Measurements from ENCODE around the gene PPP4C. TPM values are rescaled to one million over a fixed set of nuclear protein-coding genes. Genes with fewer than 3 reads are reported as not detected.

PPP4C gene
- total RNA-seq, 1 experiment from 2014 or later, result 165 TPM

GRCh38 chr16:30033270-30033669, 42.5 kb upstream of the PPP4C start:
- no peak for TF ChIP-seq SRF (IDR thresholded peaks at IDR 0.05; ENCODE audit: low read depth)
- no peak for TF ChIP-seq JUND (IDR thresholded peaks at IDR 0.05)
- no peak for TF ChIP-seq ELF1 (IDR thresholded peaks at IDR 0.05; ENCODE audit: borderline replicate concordance, low read depth)
- no peak for TF ChIP-seq POLR2AphosphoS5 (IDR thresholded peaks at IDR 0.05; ENCODE audit: low read depth, low read length)
- no peak for TF ChIP-seq SP1 (IDR thresholded peaks at IDR 0.05; ENCODE audit: low read depth)
- TF ChIP-seq EGR1 (IDR thresholded peaks at IDR 0.05; ENCODE audit: low read depth), result no peak
- no peak for TF ChIP-seq FOSL1 (IDR thresholded peaks at IDR 0.05; ENCODE audit: low read depth)
- TF ChIP-seq ZBTB33 (IDR thresholded peaks at IDR 0.05; ENCODE audit: extremely low read depth, insufficient replicate concordance, low read length), result no peak
- TF ChIP-seq CBX3 (IDR thresholded peaks at IDR 0.05; ENCODE audit: low read depth), result no peak
- no peak for TF ChIP-seq EZH2 (IDR thresholded peaks at IDR 0.05)
- no peak for TF ChIP-seq SIN3A (IDR thresholded peaks at IDR 0.05; ENCODE audit: low read depth)
- no peak for TF ChIP-seq ZFX (IDR thresholded peaks at IDR 0.05)
- TF ChIP-seq, protein P1, sequence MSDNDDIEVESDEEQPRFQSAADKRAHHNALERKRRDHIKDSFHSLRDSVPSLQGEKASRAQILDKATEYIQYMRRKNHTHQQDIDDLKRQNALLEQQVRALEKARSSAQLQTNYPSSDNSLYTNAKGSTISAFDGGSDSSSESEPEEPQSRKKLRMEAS (IDR thresholded peaks at IDR 0.05), result no peak
- Histone ChIP-seq H3K4me1 (ENCODE audit: control insufficient read depth in 1 of 2, insufficient read depth in 2 of 2, low read length in 2 of 2) (peaks cover 0 to 5% of the 10 kb centered on the region in 2 experiments; a peak in 2 of 4 replicates), H3K4me3 (replicated peaks in 1 of 2; ENCODE audit: low read depth in 1 of 2, low read length in 2 of 2) (no peak overlapping the region), H2AFZ (ENCODE audit: low read depth, low read length, poor library complexity, severe bottlenecking) (no peak overlapping the region), H3K27ac (ENCODE audit: low read depth, low read length) (no peak overlapping the region), H3K9me3 (ENCODE audit: control insufficient read depth in 1 of 2, insufficient read depth in 1 of 2, low read depth in 1 of 2, low read length in 2 of 2) (no peaks in the 10 kb centered on the region), H3K9ac (ENCODE audit: low read length) (no peak overlapping the region), H3K36me3 (ENCODE audit: control insufficient read depth in 1 of 2, insufficient read depth in 2 of 2, low read length in 2 of 2) (no peaks in the 10 kb centered on the region), H3K27me3 (ENCODE audit: insufficient read depth, low read length) (no peaks in the 10 kb centered on the region), H3K9me2 (ENCODE audit: insufficient read depth) (no peaks in the 10 kb centered on the region), H4K20me1 (ENCODE audit: insufficient read depth) (no peaks in the 10 kb centered on the region), H3K4me2 (ENCODE audit: low read length) (no peak overlapping the region), H3K79me2 (ENCODE audit: insufficient read depth, low read length) (no peaks in the 10 kb centered on the region)
- DNase-seq (ENCODE audit: low read depth, low spot score) (no peak), ATAC-seq (no peak)
- no TSS peak for BruUV-seq (replicated peaks)
- ChIA-PET RAD21 (ENCODE audit: low non-redundant PET in 1 of 2, low total read pairs in 2 of 2, uncharacterized antibody in 2 of 2, unreplicated experiment in 2 of 2) (interaction anchor here in 1 of 2 experiments (0.6 to 2.5 kb wide), 2 partner anchors 333 to 338 kb away, joined by 6 to 8 read pairs; no protein-coding TSS in a partner anchor), POLR2A (no interaction called here), CTCF (interaction anchor here (1.3 to 2.6 kb wide), 3 partner anchors 16 to 333 kb away, joined by 3 to 34 read pairs (median 8); no protein-coding TSS in a partner anchor)
- intact Hi-C loops (cut with micrococcal nuclease), result loop anchor here (2.0 kb wide), 1 partner anchor 340 kb away; no protein-coding TSS in a partner anchor
